H1 (cell line): ENCODE measurements around the gene RNF187. TPM values are rescaled to one million over a fixed set of nuclear protein-coding genes. Genes with fewer than 3 reads are reported as not detected.

Source experiments
- CTCF ChIA-PET: fragments of 300-600 bp; sonication (Branson Sonifier 250); formaldehyde crosslinking; loops from one replicate; lab custom pipeline; 2021; ENCODE audit not compliant: partially characterized antibody; lab: Charles Lee
- POLR2A ChIA-PET: fragments of 300-600 bp; sonication (Branson Sonifier 250); formaldehyde crosslinking; loops from one replicate; lab custom pipeline; 2021; ENCODE audit warnings: inconsistent platforms; ENCODE audit not compliant: partially characterized antibody; lab: Charles Lee
- DNase-seq, 2 experiments: peaks; one replicate each; pipeline versions ENCODE4 v3.0.0 to v3.0.0-alpha.2; 2010 to 2022; ENCODE audit warnings: low spot score in 2 of 2, low read depth in 1 of 2, mixed read lengths in 1 of 2
- FAIRE-seq: peaks from 2 replicates; lab custom pipeline; 2011; peaks lifted over from hg19 to GRCh38; lab: Jason Lieb, UNC
- H2AFZ ChIP-seq: 2 replicates; pipeline ENCODE4 v1.8.1; 2012; ENCODE audit warnings: low read length, inconsistent platforms
- H2AK5ac ChIP-seq: 2 replicates; pipeline ENCODE4 v1.6.1; 2013; ENCODE audit warnings: low read depth, low read length
- H2BK120ac ChIP-seq: replicated peaks from 2 replicates; pipeline ENCODE3; 2013; ENCODE audit warnings: low read depth, low read length, inconsistent platforms
- H2BK12ac ChIP-seq: 2 replicates; pipeline ENCODE4 v1.6.1; 2013; ENCODE audit warnings: low read depth, low read length
- H2BK15ac ChIP-seq: 2 replicates; pipeline ENCODE4 v1.6.1; 2013; ENCODE audit warnings: low read length
- H2BK20ac ChIP-seq: 2 replicates; pipeline ENCODE4 v1.6.1; 2013; ENCODE audit warnings: low read length
- H2BK5ac ChIP-seq: 2 replicates; pipeline ENCODE4 v1.6.1; 2013; ENCODE audit warnings: low read depth, low read length
- H3K14ac ChIP-seq: 2 replicates; pipeline ENCODE4 v1.6.1; 2013; ENCODE audit warnings: inconsistent platforms; ENCODE audit not compliant: insufficient read length
- H3K18ac ChIP-seq: 2 replicates; pipeline ENCODE4 v1.6.1; 2013; ENCODE audit warnings: low read length; ENCODE audit errors: extremely low read depth
- H3K23ac ChIP-seq: 2 replicates; pipeline ENCODE4 v1.6.1; 2013; ENCODE audit warnings: inconsistent platforms; ENCODE audit not compliant: insufficient read length
- H3K23me2 ChIP-seq: 2 replicates; pipeline ENCODE4 v1.6.1; 2013; ENCODE audit warnings: low read depth, low read length
- H3K27ac ChIP-seq: 2 replicates; pipeline ENCODE4 v1.6.1; 2011; ENCODE audit warnings: low read depth, low read length, inconsistent platforms
- H3K27me3 ChIP-seq, 4 experiments: replicated peaks in 1 of 4; 1 replicate in 1 of 4; 2 replicates in 3 of 4; pipeline versions ENCODE4 v1.6.1 to v1.8.1; 2011 to 2013; ENCODE audit warnings: low read length in 3 of 4, mild to moderate bottlenecking in 3 of 4, inconsistent platforms in 2 of 4, mixed read lengths in 2 of 4, moderate library complexity in 1 of 4; ENCODE audit not compliant: control insufficient read depth in 3 of 4, insufficient read depth in 3 of 4; ENCODE audit errors: extremely low read depth in 1 of 4
- H3K36me3 ChIP-seq, 4 experiments: 2 replicates each; pipeline versions ENCODE4 v1.6.1 to v1.8.1; 2011 to 2013; ENCODE audit warnings: mild to moderate bottlenecking in 4 of 4, low read length in 3 of 4, moderate library complexity in 2 of 4, control low read depth in 1 of 4, inconsistent platforms in 1 of 4; ENCODE audit not compliant: insufficient read depth in 4 of 4, control insufficient read depth in 2 of 4
- H3K4ac ChIP-seq: replicated peaks from 2 replicates; pipeline ENCODE3; 2013; ENCODE audit warnings: low read length, low read depth, mixed read lengths, inconsistent platforms; ENCODE audit not compliant: insufficient read length
- H3K4me1 ChIP-seq, 4 experiments: replicated peaks in 1 of 4; 1 replicate in 1 of 4; 2 replicates in 3 of 4; pipeline versions ENCODE4 v1.6.1 to v1.8.1; 2011 to 2013; ENCODE audit warnings: low read length in 3 of 4, inconsistent platforms in 2 of 4, mixed read lengths in 1 of 4; ENCODE audit not compliant: insufficient read depth in 4 of 4, control insufficient read depth in 3 of 4
- H3K4me2 ChIP-seq, 2 experiments: 2 replicates each; pipeline versions ENCODE4 v1.6.1 to v1.8.1; 2011 to 2013; ENCODE audit warnings: low read depth in 2 of 2, low read length in 2 of 2, control low read depth in 1 of 2, inconsistent platforms in 1 of 2, mild to moderate bottlenecking in 1 of 2; ENCODE audit not compliant: insufficient read depth in 1 of 2
- H3K4me3 ChIP-seq, 4 experiments: fragments of 200-600, 300-600 bp in 1 of 4; sonication (generic), shearing (Covaris generic), sonication (Bioruptor Twin) in 1 of 4; 2 replicates each; pipeline versions ENCODE4 v1.5.1 to v1.8.1; 2011 to 2016; ENCODE audit warnings: low read length in 4 of 4, low read depth in 3 of 4, control low read depth in 2 of 4, inconsistent platforms in 2 of 4, mild to moderate bottlenecking in 2 of 4, mixed read lengths in 1 of 4, moderate library complexity in 1 of 4; ENCODE audit not compliant: insufficient read depth in 2 of 4; ENCODE audit errors: extremely low read depth in 1 of 4
- H3K56ac ChIP-seq: replicated peaks from 2 replicates; pipeline ENCODE3; 2013; ENCODE audit warnings: low read depth, mild to moderate bottlenecking, mixed read lengths, low read length, inconsistent platforms; ENCODE audit not compliant: insufficient read length
- H3K79me1 ChIP-seq: 2 replicates; pipeline ENCODE4 v1.6.1; 2013; ENCODE audit warnings: low read depth, low read length, control low read depth
- H3K79me2 ChIP-seq, 2 experiments: 2 replicates each; pipeline versions ENCODE4 v1.6.1 to v1.8.1; 2012 to 2013; ENCODE audit warnings: low read length in 2 of 2, mild to moderate bottlenecking in 2 of 2, inconsistent platforms in 1 of 2; ENCODE audit not compliant: insufficient read depth in 2 of 2, control insufficient read depth in 1 of 2
- H3K9ac ChIP-seq, 4 experiments: replicated peaks in 1 of 4; 1 replicate in 1 of 4; 2 replicates in 3 of 4; pipeline versions ENCODE4 v1.6.1 to v1.8.1; 2011 to 2013; ENCODE audit warnings: low read depth in 3 of 4, low read length in 3 of 4, control low read depth in 2 of 4, mild to moderate bottlenecking in 2 of 4, moderate library complexity in 2 of 4, inconsistent platforms in 1 of 4; ENCODE audit errors: extremely low read depth in 1 of 4
- H3K9me3 ChIP-seq, 2 experiments: 2 replicates each; pipeline versions ENCODE4 v1.6.1 to v1.8.1; 2012 to 2013; ENCODE audit warnings: mild to moderate bottlenecking in 2 of 2, moderate library complexity in 2 of 2, control low read depth in 1 of 2, inconsistent platforms in 1 of 2, low read depth in 1 of 2, low read length in 1 of 2, mixed read lengths in 1 of 2; ENCODE audit not compliant: insufficient read depth in 2 of 2
- H4K20me1 ChIP-seq, 2 experiments: replicated peaks in 1 of 2; 2 replicates each; pipeline versions ENCODE3 to v1.8.1; 2011 to 2013; ENCODE audit warnings: inconsistent platforms in 2 of 2, low read length in 2 of 2, mild to moderate bottlenecking in 1 of 2; ENCODE audit not compliant: insufficient read depth in 2 of 2, control insufficient read depth in 1 of 2
- H4K5ac ChIP-seq: 2 replicates; pipeline ENCODE4 v1.6.1; 2013; ENCODE audit warnings: low read length, low read depth, mixed read lengths, inconsistent platforms; ENCODE audit not compliant: insufficient read length
- H4K8ac ChIP-seq: 2 replicates; pipeline ENCODE4 v1.8.0; 2013; ENCODE audit warnings: mild to moderate bottlenecking, moderate library complexity, low read length, inconsistent platforms; ENCODE audit not compliant: insufficient read depth; ENCODE audit errors: extremely low read depth
- H4K91ac ChIP-seq: replicated peaks from 2 replicates; pipeline ENCODE3; 2013; ENCODE audit warnings: low read length, mixed read lengths, inconsistent platforms; ENCODE audit not compliant: insufficient read length
- POLR2AphosphoS5 ChIP-seq: IDR thresholded peaks from 2 replicates; pipeline ENCODE4 v1.6.1; 2011; ENCODE audit warnings: low read depth, low read length
- SP2 ChIP-seq: IDR thresholded peaks from 2 replicates; pipeline ENCODE4 v1.6.1; 2012; ENCODE audit warnings: mild to moderate bottlenecking, low read length, inconsistent platforms
- WGBS, 2 experiments: shearing (Covaris generic) in 1 of 2; methylation state at CpG; one replicate each; pipeline versions ENCODE4 v1.1.6 to v1.1.7; 2013 to 2015; ENCODE audit warnings: low lambda C conversion rate in 2 of 2, mixed read lengths in 2 of 2, inconsistent platforms in 1 of 2, low coverage in 1 of 2, missing lambda C conversion rate in 1 of 2; ENCODE audit not compliant: insufficient replicate concordance in 2 of 2, insufficient coverage in 1 of 2, insufficient read length in 1 of 2; ENCODE audit errors: extremely low coverage in 1 of 2, missing lambda C conversion rate in 1 of 2; 5-methylcytosine and 5-hydroxymethylcytosine counted together
- polyA plus RNA-seq, 7 experiments: library from polyadenylated mRNA; depleted of rRNA in 3 of 7; stranded (reverse) in 5 of 7; unstranded in 2 of 7; fragments of >200 nt in 5 of 7; fragments of 200-250 nt in 2 of 7; gene quantifications; 1 replicate in 5 of 7; 2 replicates in 1 of 7; 4 replicates in 1 of 7; pipeline versions ENCODE4 v1.2.1 to v1.2.3, GENCODE V29; 2011 to 2013; ENCODE audit warnings: missing spikeins in 2 of 7, mixed read lengths in 2 of 7
- total RNA-seq: library from RNA; stranded (reverse); fragmentation: NEBNext Ultra II Directional; extraction: Animal tissue kit (Norgen Biotek cat#: 25700); gene quantifications from 2 replicates; pipeline ENCODE4 v1.2.1, GENCODE V29; 2021

RNF187 gene
- total and polyA plus RNA-seq, 2 of the 8 experiments (the other 6 are each of a cell fraction or from before 2014, with no cell fraction given), result 47.0 to 113 TPM

DNA sequence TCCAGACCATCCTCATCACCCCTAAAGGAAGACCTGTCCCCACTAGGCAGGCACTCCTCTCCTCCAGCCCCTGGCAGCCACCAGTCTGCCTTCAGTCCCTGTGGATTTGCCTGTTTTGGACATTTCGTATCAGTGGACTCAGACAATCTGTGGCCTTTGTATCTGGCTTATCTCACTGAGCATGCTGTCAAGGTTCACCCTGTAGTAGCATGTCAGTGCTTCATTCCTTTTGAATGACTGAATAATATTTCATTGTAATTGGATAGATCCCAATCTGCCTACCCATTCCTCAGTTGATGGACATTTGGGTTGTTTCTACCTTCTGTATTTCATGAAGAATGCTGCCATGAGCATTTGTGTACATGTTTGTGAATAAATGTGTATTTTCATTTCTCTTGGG, 32.9 kb upstream of the RNF187 start:
- Histone ChIP-seq H4K5ac (no peak overlapping the region), H3K23me2 (peaks cover 7% of the 10 kb centered on the region), H3K4me3 (no peak overlapping the region), H3K9me3 (no peaks in the 10 kb centered on the region), H3K79me1 (0 out of 2 replicates have a peak, but pooled peaks cover 2% of the 10 kb centered on the region), H3K4me2 (no peak overlapping the region), H4K8ac (no peak overlapping the region), H2BK5ac (no peak overlapping the region), H3K27me3 (peaks cover 0 to 3% (median 0%) of the 10 kb centered on the region in 4 experiments; a peak in 1 of 7 replicates), H3K27ac (no peak overlapping the region), H3K4me1 (peaks cover 0 to 2% (median 0%) of the 10 kb centered on the region in 4 experiments; a peak in 2 of 7 replicates), H2BK120ac (no peak overlapping the region), H2AK5ac (no peak overlapping the region), H3K9ac (no peak overlapping the region), H3K36me3 (peaks cover 0 to 2% (median 0%) of the 10 kb centered on the region in 4 experiments; a peak in 1 of 8 replicates), H2BK15ac (no peak overlapping the region), H3K14ac (no peak overlapping the region), H2BK12ac (no peak overlapping the region), H2AFZ (no peak overlapping the region), H3K23ac (no peak overlapping the region), H3K18ac (no peak overlapping the region), H4K91ac (no peak overlapping the region), H3K79me2 (peaks cover 0 to 19% of the 10 kb centered on the region in 2 experiments; a peak in 2 of 4 replicates), H3K56ac (no peak overlapping the region), H4K20me1 (peaks cover 0 to 15% of the 10 kb centered on the region in 2 experiments), H3K4ac (no peak overlapping the region), H2BK20ac (no peak overlapping the region)
- ChIA-PET POLR2A (interaction anchor here (0.7 to 14.5 kb wide), 6 partner anchors 8 to 58 kb away, joined by 3 to 232 read pairs (median 4); no protein-coding TSS in a partner anchor), CTCF (interaction anchor here (1.0 to 8.9 kb wide), 3 partner anchors 8 to 33 kb away, joined by 3 to 117 read pairs (median 6); no protein-coding TSS in a partner anchor)
- TF ChIP-seq SP2, result no peak
- TF ChIP-seq POLR2AphosphoS5, result 0 out of 2 replicates have a peak, but pooled peaks have one; percentile 38
- 100% methylated on average over 1 of the region's 1 CpG; no CpG with 5 or more reads in 1 of the 2 experiments for WGBS, 2 experiments
- FAIRE-seq, result no peak
- no peak for DNase-seq
